ENCODE measurements around the gene HJURP.
"Not testable (repeated sequence)": the region's sequence is repeated elsewhere in the genome, so short reads cannot be mapped to it uniquely, and the experiment has no call there.

The HJURP gene, protein sequence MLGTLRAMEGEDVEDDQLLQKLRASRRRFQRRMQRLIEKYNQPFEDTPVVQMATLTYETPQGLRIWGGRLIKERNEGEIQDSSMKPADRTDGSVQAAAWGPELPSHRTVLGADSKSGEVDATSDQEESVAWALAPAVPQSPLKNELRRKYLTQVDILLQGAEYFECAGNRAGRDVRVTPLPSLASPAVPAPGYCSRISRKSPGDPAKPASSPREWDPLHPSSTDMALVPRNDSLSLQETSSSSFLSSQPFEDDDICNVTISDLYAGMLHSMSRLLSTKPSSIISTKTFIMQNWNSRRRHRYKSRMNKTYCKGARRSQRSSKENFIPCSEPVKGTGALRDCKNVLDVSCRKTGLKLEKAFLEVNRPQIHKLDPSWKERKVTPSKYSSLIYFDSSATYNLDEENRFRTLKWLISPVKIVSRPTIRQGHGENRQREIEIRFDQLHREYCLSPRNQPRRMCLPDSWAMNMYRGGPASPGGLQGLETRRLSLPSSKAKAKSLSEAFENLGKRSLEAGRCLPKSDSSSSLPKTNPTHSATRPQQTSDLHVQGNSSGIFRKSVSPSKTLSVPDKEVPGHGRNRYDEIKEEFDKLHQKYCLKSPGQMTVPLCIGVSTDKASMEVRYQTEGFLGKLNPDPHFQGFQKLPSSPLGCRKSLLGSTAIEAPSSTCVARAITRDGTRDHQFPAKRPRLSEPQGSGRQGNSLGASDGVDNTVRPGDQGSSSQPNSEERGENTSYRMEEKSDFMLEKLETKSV

DNA sequence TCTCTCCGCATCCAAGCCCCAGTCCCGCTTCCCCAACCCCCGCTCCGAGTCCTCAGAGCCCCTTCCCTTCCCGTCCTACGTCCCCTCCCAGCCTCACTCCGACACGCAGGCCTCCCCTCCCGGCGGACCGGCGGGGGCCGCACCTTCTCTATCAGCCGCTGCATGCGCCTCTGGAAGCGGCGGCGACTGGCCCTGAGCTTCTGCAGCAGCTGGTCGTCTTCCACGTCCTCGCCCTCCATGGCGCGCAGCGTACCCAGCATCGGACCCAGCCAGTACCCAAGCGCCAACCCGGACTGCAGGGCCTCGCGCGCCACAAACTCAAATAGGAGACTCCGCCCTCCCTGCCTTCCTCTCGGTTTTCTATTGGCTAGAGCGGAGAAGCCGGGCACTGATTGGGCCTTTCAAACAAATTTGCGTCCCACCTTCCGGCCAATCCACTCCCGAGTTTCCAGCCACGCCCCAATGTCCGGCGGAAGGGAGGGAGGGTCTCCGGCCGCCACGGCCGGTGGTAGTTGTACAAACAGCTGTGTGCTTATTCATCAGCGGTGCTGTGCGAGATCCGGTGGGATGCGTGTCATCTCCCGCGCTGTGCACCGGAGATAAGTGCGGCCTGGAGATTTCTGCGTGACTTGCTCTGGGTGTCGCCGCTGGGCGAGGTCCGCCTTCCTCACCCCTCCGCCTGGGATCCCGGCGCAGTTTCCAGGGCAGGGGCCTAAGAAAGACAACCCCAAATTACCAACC is at the start of gene HJURP:
TSS of gene HJURP (minus strand) at position 295 of the 741 bp plus-strand sequence. CDS start at position 260, 35 bp downstream.
- peak; percentile 80 to 82 for DNase-seq

DNA sequence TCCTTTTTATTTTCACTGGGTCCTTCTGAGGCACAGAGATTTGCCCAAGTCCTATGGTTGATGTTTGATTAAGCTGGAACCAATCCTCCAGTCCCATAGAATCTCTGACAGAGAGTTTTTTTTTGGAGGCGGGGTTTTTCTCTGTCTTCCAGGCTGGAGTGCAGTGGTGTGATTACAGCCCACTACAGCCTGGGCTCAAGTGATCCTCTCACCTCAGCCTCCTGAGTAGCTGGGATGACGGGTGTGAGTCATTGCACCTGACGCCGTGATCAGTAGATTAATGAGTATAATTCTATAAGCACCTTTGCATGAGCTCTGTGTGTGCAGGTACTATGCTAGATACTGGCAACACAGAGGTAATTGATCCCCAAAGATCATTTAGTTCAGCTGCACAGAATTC is 47.5 kb upstream of the HJURP start:
- no peak for DNase-seq

DNA sequence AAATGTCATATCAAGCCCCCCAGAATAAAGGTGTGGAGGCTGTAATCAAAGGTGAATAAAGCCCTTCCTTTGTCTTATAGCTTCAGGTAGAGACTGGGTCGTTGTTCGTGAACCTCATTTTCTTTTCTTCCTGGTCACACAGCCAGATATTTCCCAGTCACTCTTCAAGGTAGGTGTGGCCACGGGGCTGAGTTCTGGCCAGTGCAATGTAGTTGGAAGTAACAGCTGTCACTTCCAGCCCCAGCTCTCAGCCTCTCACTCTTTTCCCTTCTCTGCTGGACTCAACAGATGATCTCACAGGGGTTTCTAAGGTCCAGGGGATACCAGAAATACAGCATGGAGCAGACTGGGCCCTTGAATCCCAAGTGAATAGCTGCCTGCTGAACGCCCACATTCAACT is 47.0 kb upstream of the HJURP start:
- DNase-seq = no peak

DNA sequence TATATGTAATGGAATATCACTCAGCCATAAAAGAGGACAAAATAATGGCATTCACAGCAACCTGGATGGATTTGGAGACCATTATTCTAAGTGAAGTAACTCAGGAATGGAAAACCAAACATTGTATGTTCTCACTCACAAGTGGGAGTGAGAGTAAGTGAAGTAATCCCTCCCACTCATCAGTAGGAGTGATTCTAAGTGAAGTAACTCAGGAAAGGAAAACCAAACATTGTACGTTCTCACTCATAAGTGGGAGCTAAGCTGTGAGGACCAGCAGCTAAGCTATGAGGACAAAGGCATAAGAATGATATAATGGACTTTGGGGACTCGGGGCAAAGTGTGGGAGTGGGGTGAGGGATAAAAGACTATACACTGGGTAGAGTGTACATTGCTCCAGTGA is 41.9 kb upstream of the HJURP start:
- DNase-seq = not testable (repeated sequence)

DNA sequence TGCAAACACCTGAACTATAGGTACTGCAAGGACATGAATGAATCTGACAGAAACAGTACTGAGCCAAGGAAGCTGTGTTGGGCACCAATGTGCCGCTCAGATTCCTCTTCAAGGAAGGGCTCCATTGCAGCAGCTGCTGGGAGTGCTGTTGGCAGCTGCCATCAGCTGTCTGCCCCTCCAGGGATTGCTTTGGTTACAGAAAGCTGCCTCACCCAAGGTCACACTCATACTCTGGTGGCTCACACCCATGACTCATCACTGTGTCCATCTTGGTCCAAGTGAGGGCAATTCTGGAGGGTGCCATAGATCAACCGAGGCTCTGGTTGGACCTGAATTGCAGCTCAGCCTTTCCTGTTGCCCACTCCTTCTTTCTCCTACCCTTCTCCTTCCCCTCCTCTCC is 38.5 kb upstream of the HJURP start:
- no peak for DNase-seq

DNA sequence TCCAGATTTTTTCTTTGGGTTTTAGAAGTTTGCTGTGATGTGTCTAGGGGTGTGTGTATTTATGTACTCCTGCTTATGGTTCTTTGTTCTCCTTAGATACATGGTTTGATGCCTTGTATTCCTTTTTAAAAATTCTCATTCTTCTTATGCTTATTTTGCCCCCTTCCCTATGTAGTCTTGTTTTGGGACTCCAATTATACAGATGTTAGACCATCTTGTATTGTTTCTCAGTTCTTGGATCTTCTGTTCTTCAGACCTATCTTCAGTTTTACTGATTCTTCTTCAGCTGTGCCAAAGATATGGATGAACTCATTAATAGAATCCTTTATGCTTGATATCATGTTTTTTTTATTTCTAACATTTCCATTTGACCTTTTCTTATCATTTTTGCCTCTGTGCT is 28.0 kb upstream of the HJURP start:
- DNase-seq = no peak

DNA sequence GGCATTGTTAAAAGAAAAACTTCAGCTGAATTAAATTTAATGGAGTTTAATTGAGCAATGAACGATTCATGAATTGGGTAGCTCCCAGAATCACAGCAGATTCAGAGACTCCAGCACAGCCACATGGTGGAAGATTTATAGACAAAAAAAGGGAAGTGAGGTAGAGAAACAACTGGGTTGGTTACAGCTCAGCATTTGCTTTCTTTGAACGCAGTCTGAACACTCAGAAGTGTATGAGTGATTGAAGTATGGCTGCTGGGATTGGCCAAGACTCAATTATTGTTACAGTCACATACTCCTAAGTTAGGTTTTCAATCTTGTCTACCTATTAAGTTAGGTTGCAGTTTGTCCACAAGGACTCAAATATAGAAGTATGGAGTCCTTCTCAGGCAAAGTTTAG is 17.8 kb upstream of the HJURP start:
- DNase-seq = not testable (repeated sequence)

DNA sequence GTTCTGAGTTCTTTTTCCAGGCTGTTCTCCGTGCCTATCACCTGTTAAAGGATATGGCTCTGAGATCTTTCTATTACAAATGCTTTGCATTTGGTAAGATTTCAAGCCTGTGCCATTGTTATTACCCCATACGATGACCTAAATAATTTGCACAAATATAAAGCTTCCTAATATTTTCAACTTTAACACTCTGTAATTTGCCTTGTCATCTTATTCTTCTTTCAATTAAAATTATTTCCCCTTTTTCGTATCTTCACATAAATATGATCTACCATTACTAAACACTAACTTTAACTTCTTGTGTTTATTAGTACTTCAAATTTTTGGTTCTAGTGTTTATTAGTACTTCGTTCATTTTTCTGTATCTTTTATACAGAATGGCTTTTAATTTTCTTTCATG is 17.1 kb upstream of the HJURP start:
- DNase-seq = no peak

DNA sequence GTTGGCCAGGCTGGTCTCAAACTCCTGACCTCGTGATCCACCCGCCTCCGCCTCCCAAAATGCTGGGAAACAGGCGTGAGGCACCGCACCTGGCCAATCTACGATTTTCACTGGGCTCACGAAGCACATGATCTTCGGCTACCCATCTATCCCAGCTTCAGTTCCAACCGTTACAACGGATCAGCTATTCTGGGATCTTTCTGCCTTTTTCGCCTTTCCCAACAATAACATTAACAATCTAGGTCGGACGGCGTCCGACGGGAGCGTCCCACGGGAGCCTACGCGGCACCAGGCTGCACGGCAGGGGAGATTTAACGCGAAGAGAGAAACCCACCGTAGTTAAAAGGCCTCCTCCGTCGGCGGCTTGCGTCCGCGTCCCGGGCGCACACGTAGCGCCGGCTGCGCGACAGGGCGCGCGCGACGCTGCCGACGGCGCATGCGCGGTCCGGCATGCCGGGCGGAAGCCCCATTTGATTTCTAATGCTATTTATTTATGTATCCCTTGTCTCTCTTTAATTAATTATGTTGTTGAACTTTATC is 13.7 kb upstream of the HJURP start, which contains the start of gene MSL3B:
TSS of gene MSL3B (minus strand) at position 394 of the 540 bp plus-strand sequence.
- peak; percentile 40 to 56 for DNase-seq

DNA sequence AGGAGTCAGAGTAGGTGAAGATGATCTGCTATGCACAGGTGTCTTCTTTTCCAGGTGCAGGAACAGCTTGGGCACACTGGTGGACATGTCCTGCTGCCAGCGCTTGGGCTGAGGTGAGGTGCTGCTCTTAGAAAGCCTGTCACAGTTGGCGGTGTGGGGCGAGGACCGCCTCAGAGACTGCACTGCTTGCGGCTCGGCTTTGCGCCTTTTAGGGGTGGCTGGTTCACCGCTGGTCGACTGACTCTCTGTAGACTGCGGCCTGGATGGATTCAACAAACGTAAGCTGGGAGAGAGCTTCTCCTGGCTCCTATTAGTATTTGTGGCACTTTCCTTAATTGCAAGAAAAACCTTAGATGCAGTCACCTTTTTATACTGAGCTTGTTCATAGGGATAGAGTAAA is 12.1 kb upstream of the HJURP start:
- DNase-seq = no peak

DNA sequence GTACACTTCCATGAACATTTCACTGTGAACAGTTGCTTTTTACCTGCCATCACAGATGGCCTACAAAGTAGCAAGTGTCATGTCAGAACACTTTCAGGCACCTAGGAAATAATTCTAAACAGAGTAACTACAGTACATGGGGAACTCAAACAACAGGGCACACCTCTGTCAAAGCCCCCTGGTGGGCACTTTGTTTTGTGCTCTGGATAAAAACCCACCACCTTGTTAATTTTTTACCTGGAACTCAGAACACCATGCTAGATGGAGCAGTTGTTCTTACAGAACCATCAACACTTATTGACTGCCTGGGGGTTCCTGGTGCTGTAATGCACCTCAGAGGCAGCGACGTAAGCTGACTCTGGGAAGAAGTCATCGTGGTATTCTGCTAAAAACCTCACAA is 11.5 kb upstream of the HJURP start:
- no peak for DNase-seq

DNA sequence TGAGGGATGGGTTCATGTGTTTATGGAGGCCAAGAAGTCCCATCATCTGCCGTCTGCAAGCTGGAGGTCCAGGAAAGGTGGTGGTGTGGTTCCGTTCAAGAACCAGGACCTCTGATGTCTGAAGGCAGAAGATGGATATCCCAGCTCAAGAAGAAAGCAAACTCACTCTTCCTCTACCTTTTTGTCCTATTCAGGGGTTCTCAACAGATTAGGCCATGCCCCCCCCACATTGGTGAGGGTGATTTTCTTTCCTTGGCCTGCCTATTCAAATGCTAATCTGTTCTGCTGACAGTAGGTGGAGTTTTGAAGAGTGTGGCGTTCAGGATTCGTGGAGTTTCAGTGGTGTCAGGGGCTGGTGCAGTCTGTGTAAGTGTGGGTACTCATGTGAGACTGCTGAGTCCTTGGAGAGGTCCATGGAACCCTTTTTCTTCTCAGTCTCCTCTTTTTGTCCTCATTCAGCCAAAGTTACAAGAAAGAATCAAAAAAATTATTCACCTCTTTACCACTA is 8.0 kb upstream of the HJURP start:
- DNase-seq = no peak

DNA sequence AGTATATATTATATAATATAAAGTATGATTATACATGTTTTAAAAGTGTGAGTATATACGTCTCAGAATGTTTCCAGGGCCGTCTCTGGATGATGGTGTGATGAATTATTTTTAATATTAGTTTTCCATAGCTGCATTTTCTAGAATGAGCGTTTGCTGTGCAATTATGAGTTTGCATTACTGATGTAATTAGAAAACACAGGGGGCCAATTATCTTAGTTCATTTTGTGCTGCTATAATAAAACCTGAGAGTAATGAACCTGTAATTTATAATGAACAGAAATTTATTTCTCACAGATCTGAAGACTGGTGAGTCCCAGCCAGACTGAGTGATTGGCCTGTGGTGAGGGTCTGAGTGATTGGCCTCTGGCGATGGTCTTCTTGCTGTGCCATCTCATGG is 4.0 kb upstream of the HJURP start:
- DNase-seq = no peak

DNA sequence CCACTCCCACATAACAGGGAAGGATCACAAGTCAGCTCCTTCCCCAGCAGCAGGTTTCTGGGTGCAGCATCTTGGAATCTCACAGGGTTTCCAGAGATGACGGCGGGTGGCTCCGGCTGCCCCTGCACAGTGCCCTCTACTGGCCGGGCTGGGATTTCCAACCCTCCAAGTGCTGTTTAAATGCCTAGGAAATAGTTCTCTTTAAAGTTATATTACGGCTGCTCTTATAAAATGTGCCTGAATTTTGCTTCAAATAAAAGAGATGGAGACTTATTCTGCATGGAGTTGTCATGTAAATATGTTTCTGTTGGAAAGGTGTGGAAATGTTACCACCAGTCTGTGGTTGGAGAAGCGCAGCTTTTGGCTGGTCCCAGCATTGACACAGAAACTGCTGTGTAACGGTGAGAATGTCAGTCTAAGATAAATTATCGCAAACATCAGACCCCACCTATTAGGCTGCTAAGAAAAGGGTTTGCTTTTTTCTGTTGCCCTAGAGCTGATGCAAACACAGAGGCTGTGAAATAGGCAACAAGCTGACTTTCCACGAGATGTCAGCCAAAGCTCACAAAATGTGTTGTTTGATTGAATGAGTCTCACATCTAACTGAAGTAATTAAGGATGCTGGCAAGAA is 3.3 kb upstream of the HJURP start:
- DNase-seq = peak; percentile 52 to 65

DNA sequence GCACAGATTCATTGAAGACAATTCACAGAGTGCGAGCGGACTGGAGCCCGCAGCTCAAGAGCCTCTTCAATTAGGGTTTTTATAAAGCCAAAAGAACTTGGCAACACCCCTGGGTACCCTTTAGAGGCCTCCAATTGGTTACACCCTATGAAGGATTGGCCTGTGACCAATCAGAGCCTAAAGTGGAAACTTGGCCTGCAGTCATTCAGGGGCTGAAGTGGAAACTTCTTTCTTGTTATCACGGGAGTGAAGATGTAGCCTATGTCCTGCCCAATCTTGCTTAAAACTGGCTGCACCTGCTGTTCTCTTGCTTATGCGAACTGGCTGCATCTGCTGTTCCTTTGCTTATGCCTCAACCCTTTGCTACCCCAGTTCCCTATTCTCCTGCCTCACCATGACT is 1.8 kb upstream of the HJURP start:
- no peak for DNase-seq

DNA sequence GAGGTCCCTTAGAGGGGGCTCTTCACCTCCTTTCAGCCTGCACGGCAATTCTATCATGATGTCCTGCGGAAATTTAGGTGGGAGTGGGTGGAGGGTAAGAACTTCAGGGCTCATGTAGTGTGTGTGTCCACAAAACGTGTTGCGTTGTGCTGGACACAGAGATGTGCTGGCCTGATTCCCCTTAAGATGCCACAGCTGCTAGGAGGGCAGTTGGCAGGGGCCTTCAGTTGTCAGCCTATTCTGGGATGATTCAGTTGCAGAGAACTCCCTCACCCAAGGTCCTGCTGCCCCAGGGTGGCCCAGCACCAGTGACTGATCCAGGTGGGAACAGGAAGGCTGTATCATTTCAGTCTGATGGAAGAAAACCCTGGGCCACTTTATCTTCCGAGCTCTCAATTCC is 1.0 kb upstream of the HJURP start:
- DNase-seq = no peak

DNA sequence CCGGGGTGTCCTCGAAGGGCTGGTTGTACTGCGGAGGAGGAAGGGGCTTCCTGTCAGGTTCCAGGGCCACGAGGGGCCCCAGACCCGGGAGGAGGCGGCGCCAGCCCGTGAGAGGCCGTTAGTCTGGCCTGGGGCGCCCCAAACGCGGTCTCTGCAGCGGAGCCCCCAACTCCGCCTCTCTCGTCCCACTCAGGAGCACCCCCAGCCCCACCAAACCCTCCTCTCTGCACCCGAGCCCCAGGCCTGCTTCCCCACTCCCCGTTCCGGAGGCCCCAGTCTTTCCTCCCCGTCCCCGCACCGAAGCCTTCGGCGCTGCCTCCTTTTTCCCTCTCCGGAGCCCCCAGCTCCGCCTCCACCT is 473 bp downstream of the HJURP start:
- DNase-seq = no peak

DNA sequence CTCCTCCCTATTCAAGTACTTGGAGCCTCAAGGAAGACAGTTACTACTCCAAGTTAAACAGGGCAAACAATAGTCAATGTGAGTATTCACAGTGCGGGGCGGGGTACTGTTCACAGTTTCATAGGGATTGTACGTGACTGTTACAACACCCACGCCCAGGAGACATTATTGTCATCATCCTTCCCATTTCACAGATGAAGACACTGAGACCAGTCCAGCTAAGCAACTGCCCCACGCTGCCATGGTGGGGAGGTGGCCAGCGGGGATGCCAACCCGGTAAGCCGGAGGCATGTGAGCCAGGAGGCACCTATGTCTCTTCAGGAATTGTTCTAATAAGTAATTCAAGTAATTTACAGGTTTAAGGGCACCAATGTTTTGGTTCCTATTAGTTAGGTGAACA is 982 bp downstream of the HJURP start:
- peak in 1 of 2 donors; percentile 10 for DNase-seq

DNA sequence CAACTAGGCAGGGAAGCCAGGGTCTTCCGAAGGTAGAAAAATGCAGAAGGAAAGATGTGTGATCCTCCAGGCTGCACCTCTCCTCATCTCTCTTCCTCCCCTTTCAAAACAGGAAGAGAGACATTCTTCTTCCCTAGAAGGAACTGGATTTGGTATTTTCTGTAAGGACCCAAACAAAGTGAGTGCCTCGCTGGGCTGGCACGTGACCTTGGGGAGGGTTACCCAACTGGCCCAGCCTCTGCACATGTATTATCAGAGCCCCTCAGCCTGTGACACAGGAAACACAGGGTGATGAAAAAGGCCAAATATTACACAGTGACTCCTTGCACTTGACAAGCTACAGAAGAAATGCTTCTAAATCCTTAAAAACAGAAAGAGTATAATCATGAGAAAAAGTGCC is 2.3 kb downstream of the HJURP start:
- DNase-seq = no peak

DNA sequence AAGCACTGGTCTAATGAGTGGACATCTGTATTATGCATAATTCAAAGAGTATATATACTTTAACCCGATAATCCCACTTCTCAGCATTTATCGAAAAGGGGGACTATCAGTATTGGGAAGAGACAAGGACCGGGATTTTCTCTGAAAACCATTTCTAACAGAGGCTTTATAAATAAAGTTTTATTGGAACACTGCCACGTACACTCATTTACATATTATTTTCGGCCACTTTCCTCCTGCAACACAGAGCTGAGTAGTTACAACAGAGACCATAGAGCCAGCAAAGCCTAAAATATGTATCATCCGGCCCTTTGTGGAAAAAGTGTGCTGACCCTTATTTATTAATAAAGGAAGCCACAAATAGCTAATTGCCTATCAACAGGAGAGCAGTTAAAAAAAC is 3.2 kb downstream of the HJURP start:
- DNase-seq = no peak

DNA sequence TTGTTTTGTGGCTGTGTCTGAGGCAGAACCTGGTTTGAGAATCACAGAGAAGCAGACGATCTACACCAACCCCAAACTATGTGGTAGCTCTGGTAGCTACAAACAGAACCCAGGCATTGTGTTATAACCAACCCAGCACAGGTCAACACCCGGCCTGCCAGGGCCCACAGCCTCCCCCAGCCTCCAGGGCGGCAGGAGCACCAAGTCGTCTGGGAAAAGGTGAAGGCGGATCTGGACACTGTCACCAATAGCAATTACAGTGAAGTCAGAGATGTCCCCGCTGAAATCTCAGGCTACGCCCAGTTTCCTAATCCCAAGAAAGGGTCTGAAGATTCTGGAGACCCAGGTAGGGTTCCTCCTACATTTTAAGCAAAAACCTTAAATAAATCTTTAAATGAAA is 3.6 kb downstream of the HJURP start:
- no peak for DNase-seq

DNA sequence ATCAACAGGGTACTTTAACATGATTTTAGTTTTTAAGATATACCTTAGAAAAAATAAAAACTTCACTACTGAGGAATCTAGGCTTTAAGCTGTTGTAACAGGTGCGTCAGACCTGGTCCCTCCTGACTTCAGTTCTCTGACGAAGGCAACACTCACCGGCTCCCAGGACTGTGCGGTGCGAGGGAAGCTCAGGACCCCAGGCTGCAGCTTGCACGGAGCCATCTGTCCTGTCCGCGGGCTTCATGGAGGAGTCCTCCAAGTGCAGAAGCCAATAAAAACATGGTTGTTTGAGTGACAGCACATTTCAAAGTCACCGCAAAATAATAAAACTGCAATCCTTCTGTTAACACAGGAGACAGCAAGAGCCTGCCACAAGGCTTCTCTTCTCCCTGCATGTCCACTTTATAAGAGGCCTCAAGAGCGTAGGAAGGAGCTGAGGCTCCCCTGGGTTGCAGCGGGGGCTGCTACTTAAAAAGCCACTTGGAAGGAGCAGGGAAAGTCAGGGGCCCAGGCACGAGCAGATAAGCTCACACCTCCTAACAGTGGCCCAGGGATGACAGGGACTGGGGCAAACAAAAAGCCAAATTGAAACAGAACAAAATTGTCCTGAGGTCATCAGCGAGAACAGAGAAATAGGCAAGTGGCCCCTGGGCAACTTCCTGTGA is 4.6 kb downstream of the HJURP start:
- DNase-seq = no peak
